Lower leg skin (tissue), 3 donors: Measurements from ENCODE around the gene BICC1.

Experiments
- CTCF ChIP-seq, 3 donors: fragments of 450-650 bp; IDR thresholded peaks; one replicate each; pipeline ENCODE4 v1.5.1; 2016; ENCODE audit warnings: antibody characterized with exemption in 3 of 3, mild to moderate bottlenecking in 3 of 3, moderate library complexity in 2 of 3
- POLR2A ChIP-seq, 2 donors: fragments of 450-650 bp; IDR thresholded peaks; one replicate each; pipeline ENCODE4 v1.6.1; 2016 to 2017; ENCODE audit warnings: antibody characterized with exemption in 2 of 2, mild to moderate bottlenecking in 1 of 2, moderate library complexity in 1 of 2

GRCh38 chr10:58518775-58519174 is 6.1 kb downstream of the BICC1 start:
- TF ChIP-seq CTCF (IDR thresholded peaks at IDR 0.05) (no peak), POLR2A (IDR thresholded peaks at IDR 0.05) (no peak)
